GM21737 (cell line): ENCODE results near the gene APPL2.
A peak's percentile ranks its signal among the peaks of the same experiment; 100 is the strongest.

Source experiments
- ATAC-seq: cut with Tn5 transposase; IDR thresholded peaks from one replicate; pipeline ENCODE4 v1.9.1; 2021; ENCODE audit warnings: mild to moderate bottlenecking, moderate library complexity; ENCODE audit not compliant: unreplicated experiment

APPL2 gene

GRCh38 chr12:105235732-105236476 lies at the start of gene APPL2:
APPL2 (minus strand) TSS chr12:105236174; CDS start chr12:105236012, 162 bp downstream.
- peak; percentile 82 for ATAC-seq

- ATAC-seq = no peak
These were observed 49.4 kb upstream of the APPL2 start for GRCh38 chr12:105285378-105285777.

GRCh38 chr12:105281694-105282049 lies 45.7 kb upstream of the APPL2 start:
- ATAC-seq = no peak

DNA sequence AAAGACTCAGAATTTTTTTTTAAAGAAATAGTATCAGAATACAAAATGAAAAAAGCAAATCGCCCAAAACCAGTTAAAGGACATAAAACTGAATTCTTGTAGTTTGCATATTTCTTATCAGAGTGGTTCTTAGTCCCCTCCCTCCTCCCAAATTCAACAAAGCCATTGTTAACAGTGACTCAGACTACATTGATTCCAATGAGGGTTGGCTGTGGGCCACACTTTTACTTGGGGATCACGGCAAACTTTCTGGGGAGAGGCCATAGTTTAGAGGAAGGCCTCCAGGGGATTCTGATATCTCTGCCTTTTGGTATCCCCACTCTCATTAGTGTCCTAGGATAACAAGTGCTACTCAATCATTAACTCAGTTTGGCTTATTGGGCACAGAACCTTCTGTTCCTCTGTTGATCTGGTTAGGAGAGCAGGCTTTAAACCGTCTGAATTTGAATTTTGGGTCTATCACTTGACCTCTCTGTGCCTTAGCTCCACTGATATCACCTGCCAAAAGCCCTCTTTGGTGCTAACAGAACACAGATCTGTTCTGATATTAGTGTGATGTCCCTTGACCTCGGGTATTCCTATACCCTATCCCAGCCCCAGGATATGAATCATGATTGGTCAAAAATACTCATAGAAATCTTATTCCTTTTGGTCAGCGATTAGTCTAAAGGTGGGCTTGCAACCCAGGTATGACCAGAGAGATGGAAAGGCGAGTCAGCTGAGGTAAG lies 45.2 kb upstream of the APPL2 start:
- no peak for ATAC-seq

- no peak for ATAC-seq
These were observed 43.6 kb upstream of the APPL2 start for GRCh38 chr12:105279460-105280056.

DNA sequence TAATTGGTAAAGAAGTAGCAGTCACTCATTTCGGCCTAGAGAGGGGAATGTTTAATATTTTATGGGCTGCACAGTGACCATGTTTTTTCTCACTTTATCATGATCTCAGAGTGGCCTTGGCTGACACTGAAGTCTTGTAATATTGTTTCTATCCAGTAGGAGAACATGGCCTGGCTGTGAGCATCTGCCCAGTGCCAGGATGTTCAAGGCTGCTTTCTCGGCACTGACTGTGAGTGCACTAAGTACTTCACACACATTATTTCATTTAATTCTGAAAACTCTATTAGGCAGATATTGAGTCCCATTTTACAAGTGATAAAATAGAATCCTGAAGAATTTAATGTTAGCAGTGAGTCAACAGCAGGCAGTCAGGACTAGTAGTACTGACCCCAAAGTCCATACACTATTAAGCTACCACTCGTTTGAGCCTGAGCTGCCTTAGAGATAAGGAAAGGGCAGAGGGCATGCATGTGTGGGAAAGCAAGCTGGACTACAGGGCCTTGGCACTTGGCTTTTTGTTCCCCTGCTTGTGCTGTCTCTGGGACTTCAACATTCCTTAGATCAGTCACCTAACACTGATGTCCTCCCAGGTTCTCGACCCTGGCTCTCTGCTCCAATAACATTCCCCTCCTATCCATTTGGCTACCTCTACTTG lies 42.2 kb upstream of the APPL2 start:
- no peak for ATAC-seq

DNA sequence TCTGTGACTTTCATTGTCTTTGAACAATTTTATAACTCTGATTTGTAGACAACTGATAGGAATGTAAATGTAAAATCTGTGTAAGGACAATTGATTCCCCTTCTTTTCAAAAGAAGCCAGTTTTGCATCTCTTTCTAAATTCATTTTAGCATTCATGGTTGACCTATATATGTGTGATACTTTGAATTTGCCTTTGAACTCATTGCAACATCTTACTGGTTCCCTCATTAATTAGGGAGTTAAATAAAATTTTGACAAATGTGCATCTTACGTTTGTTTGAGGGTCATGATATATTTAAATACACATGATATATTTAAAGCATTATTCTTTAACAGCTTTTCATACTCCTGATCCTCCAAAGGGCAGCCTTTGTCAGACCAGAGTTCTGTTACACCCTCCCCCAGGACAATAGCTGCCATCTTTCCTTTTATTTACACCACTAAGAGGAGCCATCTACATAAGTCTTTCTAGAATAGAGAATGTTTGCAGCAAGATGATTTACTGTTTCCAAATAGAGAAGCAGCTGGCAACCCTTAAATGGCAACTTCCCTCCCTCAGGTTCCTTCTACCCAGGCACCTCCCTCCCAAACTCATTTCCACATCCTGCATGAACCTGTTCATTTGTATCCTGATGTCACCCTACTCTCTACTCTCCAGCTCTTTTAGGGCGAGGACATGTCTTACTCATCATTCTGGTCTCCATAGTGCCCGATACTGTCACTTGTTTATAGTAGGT lies 40.2 kb upstream of the APPL2 start:
- ATAC-seq = no peak

- no peak for ATAC-seq
These were observed 38.6 kb upstream of the APPL2 start for GRCh38 chr12:105274571-105274970.

DNA sequence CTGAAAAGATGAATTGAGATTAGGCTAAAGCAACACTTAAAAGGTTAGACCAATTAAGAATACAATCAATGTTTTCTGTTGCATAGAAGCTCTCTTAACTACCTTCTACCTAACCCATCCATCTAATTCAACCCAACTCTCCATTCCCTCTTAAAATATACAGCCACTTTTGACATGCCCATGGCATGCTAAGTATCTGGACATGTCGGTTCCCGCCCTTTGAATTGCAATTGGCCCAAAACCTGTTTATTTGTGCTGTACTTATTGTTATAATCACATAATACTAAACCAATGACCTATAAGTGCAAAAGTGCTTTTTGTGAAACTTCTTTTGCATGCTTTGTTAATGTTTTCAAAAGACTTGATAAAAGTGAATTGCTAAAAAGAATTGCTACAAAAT lies 37.6 kb upstream of the APPL2 start:
- ATAC-seq = no peak

DNA sequence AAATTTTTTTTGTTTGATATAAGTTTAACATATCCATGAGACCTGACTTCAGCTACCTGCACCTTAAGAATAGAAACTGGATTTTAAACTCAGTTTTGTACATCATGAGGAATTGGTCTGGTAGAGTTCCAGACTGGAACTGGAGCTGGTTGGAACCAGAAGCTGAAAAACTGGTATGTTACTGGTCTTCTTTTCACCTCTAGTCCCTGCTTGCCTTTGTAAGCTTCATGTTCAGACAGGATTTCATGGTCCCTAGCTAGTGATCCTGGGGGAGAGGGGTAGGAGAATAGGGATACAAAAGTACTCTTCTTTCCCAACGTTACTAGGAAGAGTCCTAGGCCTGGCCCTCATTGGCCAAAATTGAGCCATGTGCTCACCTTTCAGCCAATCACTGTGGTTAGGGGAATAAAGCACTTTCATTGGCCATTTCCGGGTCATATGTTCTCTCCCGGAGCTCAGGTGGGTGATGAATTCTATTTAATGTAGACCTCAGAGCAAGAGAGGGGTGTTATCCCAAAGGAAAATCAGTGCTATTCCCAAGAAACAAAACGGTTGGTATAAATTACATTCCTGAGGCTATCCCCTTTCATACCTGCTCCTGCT lies 36.9 kb upstream of the APPL2 start:
- no peak for ATAC-seq

DNA sequence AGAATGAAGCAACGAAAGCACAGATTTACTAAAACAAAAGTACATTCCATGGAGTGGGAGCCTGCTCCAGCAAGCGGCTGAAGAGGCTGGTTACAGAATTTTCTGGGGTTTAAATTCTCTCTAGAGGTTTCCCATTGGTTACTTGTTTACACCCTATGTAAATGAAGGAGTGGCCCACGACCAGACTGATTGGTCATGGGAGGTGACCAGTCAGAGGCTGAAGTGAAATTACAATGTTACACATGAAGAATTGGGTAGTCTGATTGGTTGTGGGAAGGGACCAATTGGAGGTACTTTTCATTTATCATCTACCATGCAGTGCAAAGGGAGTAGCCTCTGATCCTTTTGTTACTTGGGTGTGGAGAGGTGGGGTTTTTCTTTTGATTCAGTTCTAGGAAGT lies 36.2 kb upstream of the APPL2 start:
- no peak for ATAC-seq

GRCh38 chr12:105271364-105271763 lies 35.4 kb upstream of the APPL2 start:
- no peak for ATAC-seq

GRCh38 chr12:105270671-105271255 lies 34.8 kb upstream of the APPL2 start:
- ATAC-seq = no peak

DNA sequence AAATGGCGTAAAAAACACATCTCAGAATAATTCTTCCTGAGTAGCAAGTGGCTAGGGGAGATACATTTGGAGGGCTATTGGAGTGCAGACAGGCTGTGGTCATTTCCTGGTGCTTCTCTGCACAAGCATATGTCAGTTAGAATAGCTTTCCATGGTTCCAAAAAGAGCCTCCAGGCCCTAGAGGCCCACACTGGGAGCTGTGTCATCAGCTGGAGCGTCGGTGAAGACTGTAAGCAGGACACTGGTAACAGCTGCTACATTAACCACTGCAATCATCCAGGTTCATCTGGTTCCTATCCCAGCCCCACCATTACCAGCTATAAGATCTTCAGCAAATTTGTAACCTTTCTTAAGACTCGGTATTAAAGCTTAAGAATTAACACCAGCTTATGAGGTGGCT lies 31.7 kb upstream of the APPL2 start:
- no peak for ATAC-seq

DNA sequence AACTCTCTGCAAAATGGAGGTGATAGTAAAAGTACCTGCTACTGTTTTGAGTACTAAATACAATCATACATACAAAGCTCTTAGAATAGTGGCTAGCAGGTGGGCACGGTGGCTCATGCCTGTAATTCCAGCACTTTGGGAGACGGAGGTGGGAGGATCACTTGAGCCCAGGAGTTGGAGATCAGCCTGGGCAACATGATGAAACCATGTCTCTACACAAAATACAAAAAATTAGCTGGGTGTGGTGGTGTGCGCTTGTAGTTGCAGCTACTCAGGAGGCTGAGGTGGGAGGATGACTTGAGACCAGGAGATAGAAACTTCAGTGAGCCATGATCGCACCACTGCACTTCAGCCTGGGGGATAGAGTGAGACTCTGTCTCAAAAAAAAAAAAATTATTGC lies 28.8 kb upstream of the APPL2 start:
- no peak for ATAC-seq

- no peak for ATAC-seq
These were observed 26.6 kb upstream of the APPL2 start for GRCh38 chr12:105262461-105263184.

GRCh38 chr12:105261010-105261409 lies 25.0 kb upstream of the APPL2 start:
- ATAC-seq = no peak

GRCh38 chr12:105259226-105259625 lies 23.3 kb upstream of the APPL2 start:
- ATAC-seq = no peak

DNA sequence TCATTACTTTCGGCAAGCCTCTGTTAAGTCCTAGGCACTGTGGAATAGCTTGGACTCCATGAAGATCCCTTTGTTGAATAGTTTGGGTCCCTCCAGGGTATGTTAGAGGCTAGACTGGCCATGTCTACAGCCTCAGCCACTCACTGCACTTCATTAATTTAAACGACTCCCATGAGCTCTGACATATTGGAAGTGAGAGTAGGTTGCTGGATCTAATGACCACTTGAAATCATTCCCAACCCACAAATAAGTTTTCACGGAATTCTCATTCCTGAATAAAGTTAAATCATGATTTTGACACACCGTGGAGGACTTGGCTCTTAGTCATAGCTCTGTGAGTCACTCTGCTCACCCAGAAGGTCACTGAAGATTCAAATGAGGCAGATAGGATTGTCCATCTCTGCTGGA lies 21.4 kb upstream of the APPL2 start:
- no peak for ATAC-seq

DNA sequence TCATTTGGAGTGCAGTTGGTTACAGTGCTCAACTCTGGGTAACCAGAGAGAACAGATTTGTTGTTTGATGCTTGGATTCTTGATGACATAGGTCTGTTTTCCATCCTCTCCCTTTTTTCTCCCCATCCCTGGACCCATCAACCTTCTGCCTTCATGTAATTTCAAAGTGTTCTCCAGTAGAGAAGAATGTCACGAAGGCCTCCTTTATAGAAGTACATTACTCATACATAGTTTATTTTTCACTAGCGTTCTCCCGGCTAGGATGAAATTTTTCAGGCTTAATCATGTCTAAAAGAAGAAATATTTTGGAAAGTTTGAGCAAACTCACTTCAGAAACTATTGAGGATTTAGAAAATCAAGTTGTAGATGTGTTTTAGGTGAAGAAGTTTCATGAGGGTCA lies 20.9 kb upstream of the APPL2 start:
- no peak for ATAC-seq
